Retinal pigment epithelial cell (primary cell): ENCODE results near the gene GPR180.

Source experiments
- DNase-seq: peaks from one replicate; pipeline ENCODE4 v3.0.0-alpha.2; 2010; ENCODE audit warnings: low read depth
- H3K4me3 ChIP-seq: 2 replicates; pipeline ENCODE4 v1.5.1; 2011; ENCODE audit warnings: mild to moderate bottlenecking, low read length, control low read depth, moderate library complexity
- CTCF ChIP-seq: conservative IDR thresholded peaks from 2 replicates; pipeline ENCODE4 v1.5.1; 2011; ENCODE audit warnings: low read depth, low read length, control low read depth, inconsistent platforms

The GPR180 gene

DNA sequence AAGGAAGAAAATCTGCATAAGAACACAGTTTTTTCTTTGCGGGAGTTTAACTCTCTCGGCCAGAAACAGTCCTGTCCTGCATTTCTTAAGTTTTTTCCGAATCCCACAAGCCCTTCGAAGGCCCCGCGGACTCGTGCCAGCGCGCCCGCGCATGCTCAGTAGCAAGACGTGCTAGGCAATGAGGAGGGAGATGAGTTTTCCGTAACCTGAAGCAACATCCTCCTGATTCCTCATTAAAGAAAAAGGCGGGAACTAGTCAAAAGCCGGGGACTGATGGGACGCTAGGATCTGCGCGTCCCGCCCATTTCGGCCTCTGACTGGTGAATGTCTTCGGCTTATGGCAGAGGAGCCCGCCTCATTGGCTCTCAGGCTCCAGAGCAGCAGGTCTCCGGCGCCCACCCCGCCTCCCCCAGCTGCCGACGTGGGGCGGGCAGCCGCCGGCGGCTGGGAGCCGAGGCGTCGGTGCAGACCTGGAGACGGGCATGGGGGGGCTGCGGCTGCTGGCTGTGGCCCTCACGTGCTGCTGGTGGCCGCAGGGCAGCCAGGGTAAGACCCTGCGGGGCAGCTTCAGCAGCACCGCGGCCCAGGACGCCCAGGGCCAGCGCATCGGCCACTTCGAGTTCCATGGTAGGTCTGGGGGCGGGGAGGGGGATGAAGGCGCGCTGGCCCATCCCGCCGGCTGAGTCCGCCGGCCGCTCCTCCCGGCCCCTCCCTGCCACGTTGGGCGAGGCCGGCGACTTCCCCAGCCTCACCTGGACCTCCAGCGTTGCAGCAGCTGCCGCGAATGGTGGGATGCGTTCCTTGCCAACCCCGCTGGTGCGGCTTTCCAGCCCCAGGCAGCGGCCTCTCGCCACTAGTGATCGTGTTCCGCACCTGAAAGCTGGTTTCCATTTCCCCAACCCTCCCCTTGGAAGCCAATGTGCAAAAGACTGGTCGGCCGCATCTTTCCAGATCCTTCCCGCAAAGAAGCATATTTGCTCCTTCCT lies at the start of gene GPR180:
TSS of gene GPR180 (plus strand) at position 412 of the 986 bp plus-strand sequence. CDS start at position 483, 71 bp downstream.
- TF ChIP-seq CTCF: no peak
- peak within 1 kb of the TSS; percentile 94 for H3K4me3 ChIP-seq
- peak; percentile 99 for DNase-seq

DNA sequence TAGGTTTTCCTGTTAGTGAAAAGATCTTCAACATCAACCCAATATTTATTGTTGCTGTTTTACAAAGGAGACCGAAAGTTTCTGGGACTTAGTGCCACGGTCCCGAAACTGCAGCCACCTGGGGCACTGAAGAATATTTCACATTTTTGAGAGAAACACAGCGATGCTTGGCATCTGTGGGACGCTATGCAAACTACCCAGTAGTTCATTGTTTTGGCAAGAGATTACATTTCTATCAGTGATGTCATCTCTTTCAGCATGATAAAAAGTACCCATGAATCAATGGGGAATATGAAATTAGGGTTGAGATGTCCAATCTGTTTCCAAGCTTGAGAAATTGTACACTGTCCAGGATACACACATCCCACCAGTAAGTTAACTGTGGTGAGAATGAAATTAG lies 49.6 kb upstream of the GPR180 start:
- no peak for DNase-seq
- TF ChIP-seq CTCF: no peak
- H3K4me3 ChIP-seq: no peak overlapping the region

- TF ChIP-seq CTCF: no peak
- no peak for DNase-seq
- H3K4me3 ChIP-seq: no peak overlapping the region
Measured at GRCh38 chr13:94553766-94554165, 47.9 kb upstream of the GPR180 start.

GRCh38 chr13:94556041-94556440 lies 45.6 kb upstream of the GPR180 start:
- no peak for TF ChIP-seq CTCF
- no peak overlapping the region for H3K4me3 ChIP-seq
- no peak for DNase-seq

GRCh38 chr13:94556621-94557020 lies 45.0 kb upstream of the GPR180 start:
- no peak for TF ChIP-seq CTCF
- DNase-seq: no peak
- no peak overlapping the region for H3K4me3 ChIP-seq

GRCh38 chr13:94557684-94558235 lies 43.9 kb upstream of the GPR180 start:
- no peak for TF ChIP-seq CTCF
- DNase-seq: no peak
- no peak overlapping the region for H3K4me3 ChIP-seq
